ENCODE data around the gene CYP1B1.

CYP1B1 gene

GRCh38 chr2:38076710-38077430, 919 bp upstream of the CYP1B1 start:
- DNase-seq (ENCODE audit: low read depth in 3 of 3, low spot score in 1 of 3): peak in 1 of 3 donors; percentile 51

- peak in 1 of 3 donors; percentile 16 for DNase-seq (ENCODE audit: low read depth in 3 of 3, low spot score in 1 of 3)
Observed at GRCh38 chr2:38076152-38076709, 280 bp upstream of the CYP1B1 start.

DNA sequence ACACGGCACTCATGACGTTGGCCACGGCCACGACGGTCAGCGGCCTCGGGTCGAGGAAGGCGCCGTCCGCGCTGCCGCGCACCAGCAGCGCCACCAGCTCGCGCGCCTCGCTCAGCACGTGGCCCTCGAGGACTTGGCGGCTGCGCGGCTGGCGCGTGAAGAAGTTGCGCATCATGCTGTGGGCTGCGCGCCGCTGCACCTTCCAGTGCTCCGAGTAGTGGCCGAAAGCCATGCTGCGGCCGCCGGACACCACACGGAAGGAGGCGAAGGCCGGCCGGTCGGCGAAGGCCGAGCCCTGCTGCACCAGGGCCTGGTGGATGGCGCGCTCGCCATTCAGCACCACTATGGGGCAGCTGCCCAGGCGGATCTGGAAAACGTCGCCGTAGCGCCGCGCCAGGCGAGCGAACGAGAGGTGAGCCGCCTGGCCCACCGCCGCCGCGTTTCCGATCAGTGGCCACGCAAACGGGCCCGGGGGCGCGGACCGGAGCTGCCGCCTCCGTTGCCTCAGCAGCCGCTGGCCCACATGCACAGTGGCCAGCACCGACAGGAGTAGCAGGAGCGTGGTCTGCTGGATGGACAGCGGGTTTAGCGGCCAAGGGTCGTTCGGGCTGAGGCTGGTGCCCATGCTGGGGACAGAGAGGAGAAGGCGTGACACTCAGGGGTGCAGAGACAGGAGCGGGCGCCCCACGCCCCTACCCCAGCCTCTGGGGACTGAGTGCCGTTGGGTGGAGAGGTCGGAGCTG, 1.0 kb downstream of the CYP1B1 start:
- no peak for DNase-seq (ENCODE audit: low read depth in 3 of 3, low spot score in 1 of 3)

DNA sequence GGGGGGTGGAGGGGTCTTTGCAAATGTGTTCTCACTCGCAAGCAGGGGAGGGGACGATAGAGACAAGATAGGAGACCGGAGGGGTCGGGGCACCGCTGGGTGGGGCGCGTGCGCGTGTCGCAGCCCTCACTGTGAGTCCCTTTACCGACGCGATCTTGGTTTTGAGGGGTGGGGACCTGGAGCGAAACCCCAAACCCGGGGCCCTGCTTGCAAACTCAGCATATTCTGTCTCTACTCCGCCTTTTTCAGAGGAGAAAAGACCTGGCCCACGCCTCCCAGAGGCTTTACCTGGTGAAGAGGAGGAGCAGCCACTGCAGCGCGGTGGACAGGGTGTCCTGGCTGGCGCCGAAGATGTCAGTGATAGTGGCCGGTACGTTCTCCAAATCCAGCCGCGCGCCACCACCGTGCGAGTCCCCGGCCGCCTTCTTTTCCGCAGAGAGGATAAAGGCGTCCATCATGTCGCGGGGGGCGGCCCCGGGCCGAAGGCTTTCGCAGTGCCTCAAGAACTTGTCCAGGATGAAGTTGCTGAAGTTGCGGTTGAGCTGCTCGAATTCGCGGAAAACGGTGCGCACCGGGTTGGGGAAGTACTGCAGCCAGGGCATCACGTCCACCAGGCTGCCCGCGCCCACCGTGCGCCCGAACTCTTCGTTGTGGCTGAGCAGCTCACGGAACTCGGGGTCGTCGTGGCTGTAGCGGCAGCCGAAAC, 1.7 kb downstream of the CYP1B1 start:
- DNase-seq (ENCODE audit: low read depth in 3 of 3, low spot score in 1 of 3): no peak

GRCh38 chr2:38073211-38074057, 2.5 kb downstream of the CYP1B1 start:
- no peak for DNase-seq (ENCODE audit: low read depth in 3 of 3, low spot score in 1 of 3)

- DNase-seq (ENCODE audit: low read depth in 3 of 3, low spot score in 1 of 3): no peak
Observed at GRCh38 chr2:38070438-38070837, 5.5 kb downstream of the CYP1B1 start.

- DNase-seq (ENCODE audit: low read depth in 3 of 3, low spot score in 1 of 3): no peak
Observed at GRCh38 chr2:38068234-38068633, 7.7 kb downstream of the CYP1B1 start.

GRCh38 chr2:38066421-38067115, 9.4 kb downstream of the CYP1B1 start:
- DNase-seq (ENCODE audit: low read depth in 3 of 3, low spot score in 1 of 3): no peak

DNA sequence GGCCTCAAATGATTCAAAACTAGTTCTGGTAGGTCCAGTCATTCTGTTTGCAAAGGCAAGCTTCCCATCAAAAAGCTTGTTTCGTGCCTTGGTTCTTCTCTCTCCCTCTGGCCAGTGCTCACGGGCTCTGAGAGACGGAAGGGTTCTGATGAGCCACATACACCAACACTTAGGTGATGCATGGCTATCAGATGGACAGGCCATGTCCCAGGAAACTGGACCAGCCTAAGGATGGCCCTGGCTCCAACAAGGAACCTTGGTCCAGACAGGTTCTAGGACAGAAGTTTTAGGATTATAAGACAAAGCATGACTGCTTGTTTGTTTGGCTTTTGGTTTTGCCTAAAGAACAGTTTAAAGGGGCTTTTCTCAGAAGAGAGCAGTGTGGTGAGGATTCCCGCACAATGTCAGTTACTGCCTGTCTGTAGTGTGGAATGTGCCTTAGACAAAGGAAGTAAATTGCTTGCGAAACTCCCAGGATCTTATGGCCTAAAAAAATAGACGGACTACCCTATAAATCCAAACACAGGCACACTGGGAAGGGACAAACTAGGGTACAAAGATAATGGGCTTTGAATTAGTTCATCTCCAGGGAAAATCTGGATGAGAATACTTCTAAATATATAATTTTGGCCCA, 10.3 kb downstream of the CYP1B1 start:
- no peak for DNase-seq (ENCODE audit: low read depth in 3 of 3, low spot score in 1 of 3)

GRCh38 chr2:38064801-38065501, 11.0 kb downstream of the CYP1B1 start:
- DNase-seq (ENCODE audit: low read depth in 3 of 3, low spot score in 1 of 3): no peak

- DNase-seq (ENCODE audit: low read depth in 3 of 3, low spot score in 1 of 3): no peak
Observed at GRCh38 chr2:38060236-38061018, 15.5 kb downstream of the CYP1B1 start.

- no peak for DNase-seq (ENCODE audit: low read depth in 3 of 3, low spot score in 1 of 3)
Observed at GRCh38 chr2:38057651-38058410, 18.1 kb downstream of the CYP1B1 start.

DNA sequence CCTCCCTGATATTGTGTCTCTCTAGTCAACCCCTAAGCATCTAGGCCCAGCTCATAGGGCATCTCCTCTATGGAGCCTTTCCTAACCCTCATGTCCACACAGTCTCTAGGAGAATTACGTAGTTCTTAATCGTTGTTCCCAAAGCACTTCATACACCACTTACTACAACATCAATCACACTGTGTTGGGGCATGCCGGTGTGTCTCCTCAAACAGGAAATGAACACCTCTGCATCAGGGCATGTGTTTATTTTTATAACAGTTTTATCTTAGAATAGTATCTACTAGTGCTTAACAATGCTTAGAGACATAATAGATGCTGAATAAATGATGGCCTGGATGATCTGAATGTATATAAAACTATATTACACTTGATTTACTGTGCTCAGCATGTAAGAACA, 19.7 kb downstream of the CYP1B1 start:
- no peak for DNase-seq (ENCODE audit: low read depth in 3 of 3, low spot score in 1 of 3)

- DNase-seq (ENCODE audit: low read depth in 3 of 3, low spot score in 1 of 3): no peak
Observed at GRCh38 chr2:38045811-38046210, 30.1 kb downstream of the CYP1B1 start.

DNA sequence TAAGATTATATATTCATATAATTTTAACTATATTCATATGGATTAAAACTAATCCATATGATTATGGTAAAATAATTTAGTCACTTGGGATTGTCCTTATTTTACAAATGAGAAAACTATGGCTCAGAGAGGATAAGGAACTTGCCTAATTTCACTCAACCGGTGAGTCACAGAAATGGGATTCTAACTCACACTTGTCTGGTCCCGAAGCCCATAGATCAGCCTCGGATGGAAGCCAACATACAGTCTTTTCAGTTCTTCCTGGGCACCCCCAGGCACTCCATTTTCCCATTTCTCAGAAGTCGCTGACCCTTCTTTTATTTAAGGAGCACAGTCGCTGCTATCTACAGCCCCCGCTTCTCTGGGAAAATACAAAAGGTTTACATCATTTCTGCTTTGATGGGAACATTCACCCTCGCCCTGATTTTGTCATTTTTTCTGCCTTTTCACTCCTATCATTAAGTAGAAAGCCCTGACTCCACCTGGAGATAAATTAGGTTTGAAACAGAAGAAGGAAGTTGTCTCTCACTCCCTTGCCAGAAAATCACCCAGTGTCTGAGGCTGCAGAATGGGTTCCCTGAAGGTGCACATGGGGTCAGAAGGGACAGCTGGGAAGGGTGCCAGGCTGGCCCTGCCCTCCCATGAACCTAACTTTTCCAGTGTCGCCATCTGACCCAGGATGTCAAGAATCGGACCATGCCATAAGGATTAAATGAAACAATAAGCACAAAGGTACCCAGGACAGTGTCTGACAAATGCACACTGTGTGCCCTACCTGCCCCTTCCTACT, 36.6 kb downstream of the CYP1B1 start:
- DNase-seq (ENCODE audit: low read depth in 3 of 3, low spot score in 1 of 3): no peak

DNA sequence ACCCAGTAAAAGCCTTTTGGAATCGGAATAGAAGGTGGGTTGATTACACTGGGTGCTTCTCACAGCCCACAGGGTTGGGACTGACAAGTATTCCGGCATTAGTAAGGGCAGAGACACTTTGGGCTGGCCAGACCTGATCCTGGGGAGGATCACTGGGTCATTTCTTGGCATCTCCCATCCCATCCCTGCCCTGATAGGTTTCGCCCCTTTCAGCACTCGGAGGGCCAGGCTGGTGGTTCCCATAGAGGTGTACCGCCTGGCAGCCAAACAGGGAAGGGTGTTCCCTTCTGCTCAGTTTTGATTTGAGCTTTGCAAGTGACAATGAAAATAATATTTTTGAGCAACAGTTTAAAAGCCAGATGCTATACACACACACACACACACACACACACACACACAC, 37.3 kb downstream of the CYP1B1 start:
- DNase-seq (ENCODE audit: low read depth in 3 of 3, low spot score in 1 of 3): no peak
